ACHN (cell line): ENCODE results near the gene IGFBPL1.
A peak's percentile ranks its signal among the peaks of the same experiment; 100 is the strongest.

Experiments used
- DNase-seq: peaks from one replicate; pipeline ENCODE4 v3.0.0-alpha.2; 2015
- in situ Hi-C: cut with HindIII; loops from 2 replicates; pipeline ENCODE4 v1.10.0; 2017; ENCODE audit warnings: low sequenced_read_pairs, low pct_ligation_motif_present, low pct_unique_long_range_greater_than_20kb

The IGFBPL1 gene

DNA sequence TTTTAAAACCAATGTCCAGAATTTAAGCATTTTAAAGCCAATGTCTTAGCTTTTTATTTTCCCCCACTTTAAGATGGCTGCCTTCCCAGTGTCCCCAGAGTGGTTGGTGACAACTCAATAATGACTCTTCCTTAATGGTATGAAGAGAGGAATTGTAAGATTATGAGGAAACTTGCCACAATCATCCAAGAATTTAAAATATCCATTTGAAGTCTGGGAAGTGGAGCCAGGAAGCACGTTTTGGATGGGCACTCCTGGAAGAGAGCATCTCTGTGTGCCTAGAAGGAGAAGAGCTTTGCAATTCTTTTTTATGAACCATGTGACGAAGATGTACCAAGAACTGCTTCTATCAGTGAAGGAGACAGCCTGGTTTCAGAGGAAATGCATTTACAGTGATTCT, 11.3 kb upstream of the IGFBPL1 start:
- no peak for DNase-seq
- in situ Hi-C loops = no loop called here

DNA sequence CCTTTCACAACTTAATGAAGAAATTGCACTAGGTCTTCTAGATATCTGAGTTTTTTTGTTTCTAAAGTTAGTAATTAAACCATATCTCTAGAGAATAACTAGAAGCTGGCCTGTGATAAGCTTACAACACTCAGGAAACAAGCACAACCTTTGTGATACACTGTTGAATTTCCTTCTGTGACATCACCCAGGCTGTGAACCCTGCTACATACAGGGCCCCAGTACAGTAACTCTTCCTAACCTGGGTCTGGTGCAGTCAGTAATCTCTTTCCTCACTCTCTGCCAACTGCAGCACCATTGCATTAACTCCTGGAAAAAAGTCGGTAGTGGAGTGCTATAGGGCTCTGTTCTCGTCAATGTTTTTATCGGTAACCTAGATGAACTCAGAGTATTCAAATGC, 10.6 kb upstream of the IGFBPL1 start:
- in situ Hi-C loops = no loop called here
- no peak for DNase-seq

DNA sequence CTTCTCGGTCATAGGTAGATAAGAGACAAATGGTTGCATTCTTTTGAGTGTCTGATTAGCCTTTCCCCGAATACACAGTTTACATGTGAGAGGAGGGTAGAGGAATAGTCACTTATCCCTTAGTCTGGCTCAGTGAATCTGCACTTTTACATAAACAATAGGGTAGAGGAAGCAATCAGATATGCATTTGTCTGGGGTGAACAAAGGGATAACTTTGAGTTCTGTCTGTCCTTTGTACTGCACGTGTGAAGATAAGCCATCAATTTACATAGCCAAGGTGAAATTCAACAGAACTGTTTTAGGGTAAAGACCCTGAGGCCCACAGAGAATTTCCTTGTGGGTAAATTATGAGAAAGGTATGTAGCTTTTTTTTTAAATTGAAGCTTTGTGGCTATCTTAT, 10.1 kb upstream of the IGFBPL1 start:
- in situ Hi-C loops = no loop called here
- no peak for DNase-seq

DNA sequence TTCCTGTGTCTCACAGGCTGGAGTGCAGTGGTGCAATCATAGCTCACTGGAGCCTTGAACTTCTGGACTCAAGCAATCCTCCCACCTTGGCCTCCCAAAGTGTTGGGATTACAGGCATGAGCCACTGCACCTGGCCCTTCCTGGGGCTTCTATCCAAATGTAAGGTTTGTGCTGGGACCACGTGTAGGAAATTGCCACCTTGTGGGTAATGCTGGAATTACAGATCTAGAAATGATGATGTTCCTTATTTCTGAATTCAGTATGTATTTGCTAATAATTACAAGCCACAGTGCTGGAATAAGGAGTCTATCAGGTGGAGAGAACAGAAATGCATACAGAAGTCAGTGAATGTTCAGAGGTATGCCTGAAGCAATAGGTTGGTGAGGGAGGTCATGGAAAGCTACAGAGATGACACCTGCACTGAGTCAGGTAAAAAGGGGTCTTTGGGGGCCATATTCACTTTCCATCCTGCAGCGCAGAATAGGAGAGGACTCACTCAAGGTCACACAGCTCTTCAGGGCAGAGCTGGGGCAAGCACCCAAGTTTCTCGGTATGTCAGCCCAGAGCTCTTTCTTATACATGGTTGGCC, 8.8 kb upstream of the IGFBPL1 start:
- peak; percentile 34 for DNase-seq
- in situ Hi-C loops = no loop called here

DNA sequence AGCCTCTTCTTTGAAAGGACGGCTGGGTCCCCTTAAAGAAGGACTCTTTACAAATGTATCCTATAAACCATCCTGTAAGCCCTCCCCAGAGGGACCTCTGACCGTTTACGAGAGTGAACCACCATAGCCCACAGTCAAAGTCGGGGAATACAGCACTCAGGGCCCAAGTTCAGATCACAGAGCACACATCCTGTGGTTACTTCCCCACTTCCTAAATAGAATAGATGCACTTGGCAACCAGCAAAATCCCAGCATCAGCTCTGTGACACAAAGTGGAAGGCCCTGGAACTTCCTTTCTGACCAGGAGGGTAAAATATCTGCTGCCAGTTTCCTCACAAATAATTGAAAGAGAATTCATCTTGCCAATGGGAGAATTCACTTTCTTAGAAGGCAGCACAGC, 6.9 kb upstream of the IGFBPL1 start:
- no peak for DNase-seq
- in situ Hi-C loops = no loop called here

DNA sequence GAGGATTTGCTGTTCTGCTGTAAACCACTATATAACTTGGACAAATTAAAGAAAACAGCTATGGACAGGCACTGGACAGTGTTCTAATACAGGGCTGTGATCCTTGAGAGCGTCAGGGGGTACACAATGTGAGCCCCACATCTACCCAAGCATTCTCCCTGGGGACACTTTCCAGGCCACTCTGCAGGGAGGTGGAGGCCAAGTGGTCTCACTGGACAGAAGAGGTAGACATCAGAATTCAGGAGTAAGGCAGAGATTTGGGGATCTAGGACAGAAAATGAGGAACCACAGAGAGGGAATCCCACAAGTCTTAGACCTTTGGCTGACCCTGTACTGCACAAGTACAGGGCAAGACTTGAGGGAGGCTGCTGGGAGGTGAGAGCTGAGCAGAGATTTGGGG, 3.8 kb upstream of the IGFBPL1 start:
- DNase-seq = no peak
- in situ Hi-C loops = no loop called here

DNA sequence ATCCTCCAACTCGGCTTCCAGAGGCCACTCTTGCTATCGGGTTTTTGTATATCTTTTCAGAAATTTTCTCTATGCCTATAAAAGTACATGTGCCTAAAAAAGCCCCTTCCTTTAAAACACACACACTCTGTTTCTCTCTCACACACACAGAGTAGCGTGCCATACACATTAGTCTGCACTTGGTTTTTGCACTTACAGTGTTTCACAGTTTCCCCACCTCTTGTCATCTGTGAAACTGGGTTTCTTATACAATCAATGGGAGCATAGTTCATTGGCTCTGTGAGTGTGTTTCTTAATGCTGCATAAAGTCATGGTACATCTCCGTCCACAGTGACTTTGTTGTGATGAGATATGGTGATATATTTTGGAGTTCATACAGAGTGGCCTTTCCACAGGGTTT, 664 bp upstream of the IGFBPL1 start:
- in situ Hi-C loops = no loop called here
- DNase-seq = no peak

DNA sequence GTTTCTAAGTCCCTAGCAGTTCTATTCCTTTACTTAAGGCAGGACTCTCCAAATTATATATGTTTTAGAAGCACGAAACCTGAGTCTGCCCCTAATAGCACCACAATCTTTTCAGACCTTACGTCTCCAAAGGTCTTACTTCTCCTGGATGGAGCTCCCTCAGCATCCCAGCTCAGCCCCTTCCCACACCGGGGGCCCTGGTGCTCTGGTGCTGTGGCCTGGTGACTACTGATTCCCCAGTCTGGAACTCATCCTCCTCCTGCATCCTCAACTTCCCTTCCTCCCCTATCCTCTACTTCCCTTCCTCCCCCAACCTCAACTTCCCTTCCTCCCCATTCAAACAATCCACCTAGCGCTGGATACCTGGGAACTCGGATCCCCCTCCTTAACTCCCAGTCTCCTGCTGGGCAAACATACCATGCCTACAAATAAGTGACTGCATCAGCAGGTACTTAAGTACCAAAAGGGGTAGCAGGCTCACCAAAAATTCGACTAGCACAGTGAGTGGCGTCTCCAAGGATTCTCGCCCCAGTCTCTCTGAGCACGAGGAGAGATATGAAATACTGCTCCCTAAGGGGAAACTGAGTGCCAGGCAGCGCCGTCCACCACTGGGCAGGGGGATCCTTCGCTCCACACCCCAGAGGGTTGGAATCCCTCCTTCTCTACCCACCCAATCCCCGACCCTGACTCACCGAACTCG, 831 bp downstream of the IGFBPL1 start:
- in situ Hi-C loops = no loop called here
- no peak for DNase-seq

DNA sequence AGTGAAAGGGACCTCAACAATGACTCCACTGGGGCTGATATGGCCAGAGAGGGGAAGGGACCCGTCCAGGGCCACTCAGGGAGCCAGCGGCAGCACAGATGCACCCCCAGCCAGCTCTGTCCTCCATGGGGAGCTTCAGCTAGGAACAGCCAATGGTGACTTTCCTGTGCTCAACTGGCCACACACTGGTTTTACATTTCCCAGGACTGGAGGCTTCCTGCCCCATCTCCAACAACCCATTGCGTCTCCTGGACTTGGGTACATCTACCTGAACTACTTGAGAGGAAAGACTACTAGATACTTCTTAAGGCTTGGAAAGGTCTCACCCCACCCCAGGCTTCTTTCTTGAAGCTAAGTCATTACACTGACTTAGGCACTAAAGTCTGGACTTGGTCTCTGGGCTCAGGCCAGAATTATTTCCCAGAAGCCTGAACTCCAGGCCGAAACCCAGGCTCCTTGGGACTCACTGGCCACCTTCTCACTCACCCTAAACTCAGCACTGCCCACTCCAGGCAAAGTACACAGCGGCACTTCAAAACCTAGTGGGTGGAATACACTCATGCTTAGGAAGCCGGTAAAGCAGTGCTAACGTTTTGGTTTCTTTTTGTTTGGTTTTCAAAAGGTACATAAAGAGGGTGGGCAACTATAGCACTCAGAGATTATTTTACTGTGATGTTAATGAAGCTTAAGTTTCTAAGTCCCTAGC, 1.5 kb downstream of the IGFBPL1 start:
- no peak for DNase-seq
- in situ Hi-C loops = no loop called here

DNA sequence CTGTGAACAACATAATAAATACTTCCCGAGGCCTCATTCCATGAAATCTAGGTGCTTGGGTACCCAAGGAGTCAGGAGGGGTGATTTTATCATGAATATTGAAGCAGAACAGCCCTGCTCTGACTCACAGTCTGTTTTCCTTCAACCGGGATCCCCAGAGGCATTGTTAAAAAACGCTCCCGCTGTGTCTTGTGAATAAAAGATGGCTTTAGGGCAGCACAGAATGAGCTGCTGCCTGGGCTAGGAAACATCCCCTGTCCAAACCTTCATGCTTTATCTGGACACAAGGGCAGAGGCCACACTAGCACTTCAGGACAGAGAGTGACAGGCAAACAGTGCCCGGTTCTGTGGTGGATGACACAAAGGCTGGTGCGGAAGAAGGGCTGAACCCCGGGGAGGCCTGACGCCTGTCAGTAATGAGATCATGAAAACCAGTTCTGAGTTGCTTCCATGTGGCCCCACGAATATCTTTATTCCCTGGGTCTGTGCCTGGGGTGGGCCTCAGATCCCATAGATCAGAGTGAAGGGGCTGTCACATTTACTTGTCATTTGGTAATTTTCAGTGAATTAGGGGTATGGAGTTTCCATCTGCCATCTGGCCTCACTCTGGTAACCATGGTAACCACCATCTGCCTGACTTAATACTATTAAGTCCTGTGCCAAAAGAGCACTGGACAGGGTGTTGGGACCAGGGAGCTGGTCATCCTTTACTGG, 2.6 kb downstream of the IGFBPL1 start:
- in situ Hi-C loops = no loop called here
- DNase-seq = no peak

DNA sequence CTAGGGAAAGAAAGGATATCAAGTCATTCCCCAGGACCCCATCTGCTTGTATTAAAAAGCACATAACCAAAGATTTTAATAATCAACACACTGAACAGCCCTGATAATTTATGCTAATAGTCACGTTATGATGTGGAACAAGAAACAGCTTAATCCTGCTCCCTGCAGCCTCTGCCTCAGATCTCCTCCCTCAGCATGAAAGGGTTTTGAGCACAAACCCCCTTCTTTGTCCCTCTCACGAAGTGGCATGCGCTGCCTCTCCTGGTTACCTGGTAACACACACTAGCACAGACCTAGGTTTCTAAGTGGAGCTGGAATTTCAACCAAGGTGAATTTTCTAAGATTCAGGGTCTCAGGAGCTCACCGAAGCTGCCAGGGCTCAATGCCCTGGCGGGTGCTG, 5.1 kb downstream of the IGFBPL1 start:
- DNase-seq = no peak
- in situ Hi-C loops = no loop called here

DNA sequence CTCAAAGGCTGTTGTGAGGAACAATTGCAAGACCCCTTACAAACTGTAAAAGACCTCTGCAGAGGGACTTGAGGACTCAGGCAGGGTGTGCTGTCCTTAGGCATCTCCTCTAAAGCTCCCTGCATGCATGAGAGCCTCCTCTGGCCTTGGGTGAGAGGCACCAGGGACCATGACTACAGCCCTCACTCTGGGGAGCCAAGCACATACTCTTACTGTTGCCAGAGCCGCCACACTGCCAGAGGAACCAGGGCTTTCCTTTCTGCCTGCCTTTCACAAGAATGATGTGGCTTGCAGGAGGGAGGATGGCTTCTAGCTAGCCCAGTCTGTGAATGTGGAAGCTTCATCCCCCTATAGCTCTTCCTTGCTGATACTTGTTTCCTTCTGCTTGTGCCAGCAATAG, 5.9 kb downstream of the IGFBPL1 start:
- in situ Hi-C loops = no loop called here
- DNase-seq = no peak

DNA sequence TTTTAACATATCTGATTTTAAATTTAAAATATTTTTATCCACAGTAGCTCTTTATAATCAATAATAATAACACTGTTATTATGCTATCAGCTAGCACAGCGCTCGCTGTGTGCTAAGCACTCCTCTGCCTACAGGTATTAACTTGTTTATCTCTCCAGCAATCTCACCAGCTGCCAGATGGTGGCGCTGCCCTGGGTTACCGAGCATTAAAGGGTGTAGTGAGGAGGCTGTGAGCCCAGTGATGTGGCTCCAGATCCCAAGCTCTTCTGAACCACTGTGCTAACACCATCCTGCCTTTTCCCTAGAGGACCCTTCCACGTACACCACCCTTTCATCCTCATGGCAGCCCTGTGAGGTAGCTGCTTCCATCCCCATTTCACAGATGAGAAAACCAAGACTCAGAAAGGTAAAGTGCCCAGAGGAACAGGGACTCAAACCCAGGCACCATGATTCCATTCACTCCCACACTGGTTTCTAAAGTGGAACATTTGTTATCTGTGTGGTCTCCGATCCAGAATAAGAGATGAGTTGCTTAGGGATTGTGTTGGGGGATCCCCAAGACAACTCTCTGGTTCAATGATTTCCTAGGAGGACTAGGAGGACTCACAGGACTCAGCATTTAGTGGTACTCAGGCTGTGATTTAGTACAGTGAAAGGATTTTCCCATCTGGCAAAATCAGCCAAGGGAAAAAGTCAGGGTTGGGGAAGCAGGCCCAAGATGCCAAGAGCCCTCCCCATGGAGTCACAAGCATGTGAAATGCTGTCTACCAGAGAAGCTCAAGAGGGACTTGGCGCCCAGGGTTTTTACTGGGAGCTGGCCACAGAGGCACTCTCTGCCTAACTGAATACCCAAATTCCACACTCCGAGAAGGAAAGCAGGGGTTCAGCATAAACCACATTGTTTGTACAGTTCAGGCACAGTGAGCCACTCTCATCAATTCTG, 7.0 kb downstream of the IGFBPL1 start:
- in situ Hi-C loops = no loop called here
- DNase-seq = peak; percentile 44

DNA sequence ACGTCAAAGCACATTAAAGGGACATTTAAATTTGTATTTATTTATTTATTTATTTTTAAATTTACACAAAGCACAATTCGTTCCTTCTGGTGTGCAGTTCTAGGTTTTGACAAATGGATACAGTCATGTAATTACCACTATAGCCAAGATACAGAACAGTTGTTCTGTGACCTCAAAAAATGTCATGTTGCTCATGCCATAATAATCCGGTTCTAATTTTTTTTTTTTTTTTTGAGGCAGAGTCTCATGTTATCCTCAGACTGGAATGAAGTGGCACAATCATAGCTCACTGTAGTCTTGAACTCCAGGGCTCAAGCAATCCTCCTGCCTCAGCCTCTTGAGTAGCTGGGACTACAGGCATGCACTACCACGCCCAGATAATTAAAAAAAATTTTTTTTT, 7.8 kb downstream of the IGFBPL1 start:
- no peak for DNase-seq
- in situ Hi-C loops = no loop called here

DNA sequence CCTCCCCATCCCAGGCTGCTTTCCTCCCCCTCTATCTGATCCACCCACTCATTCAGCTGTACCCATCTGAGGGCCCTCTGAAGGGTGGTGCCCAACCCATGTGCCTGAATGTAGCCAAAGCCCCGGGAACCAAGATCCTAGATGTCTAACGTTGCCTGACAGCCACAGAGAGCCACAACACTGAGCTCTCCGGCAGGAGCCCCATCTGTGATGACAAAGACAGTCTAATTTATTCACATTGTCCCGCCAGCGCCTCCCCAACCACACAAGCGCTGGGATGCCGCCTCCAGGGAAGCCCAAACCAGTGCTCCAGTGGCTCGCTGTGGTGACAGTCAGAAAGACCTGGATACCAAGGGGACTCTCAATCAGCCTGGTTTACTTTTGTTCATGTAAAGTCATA, 8.4 kb downstream of the IGFBPL1 start:
- in situ Hi-C loops = no loop called here
- no peak for DNase-seq

DNA sequence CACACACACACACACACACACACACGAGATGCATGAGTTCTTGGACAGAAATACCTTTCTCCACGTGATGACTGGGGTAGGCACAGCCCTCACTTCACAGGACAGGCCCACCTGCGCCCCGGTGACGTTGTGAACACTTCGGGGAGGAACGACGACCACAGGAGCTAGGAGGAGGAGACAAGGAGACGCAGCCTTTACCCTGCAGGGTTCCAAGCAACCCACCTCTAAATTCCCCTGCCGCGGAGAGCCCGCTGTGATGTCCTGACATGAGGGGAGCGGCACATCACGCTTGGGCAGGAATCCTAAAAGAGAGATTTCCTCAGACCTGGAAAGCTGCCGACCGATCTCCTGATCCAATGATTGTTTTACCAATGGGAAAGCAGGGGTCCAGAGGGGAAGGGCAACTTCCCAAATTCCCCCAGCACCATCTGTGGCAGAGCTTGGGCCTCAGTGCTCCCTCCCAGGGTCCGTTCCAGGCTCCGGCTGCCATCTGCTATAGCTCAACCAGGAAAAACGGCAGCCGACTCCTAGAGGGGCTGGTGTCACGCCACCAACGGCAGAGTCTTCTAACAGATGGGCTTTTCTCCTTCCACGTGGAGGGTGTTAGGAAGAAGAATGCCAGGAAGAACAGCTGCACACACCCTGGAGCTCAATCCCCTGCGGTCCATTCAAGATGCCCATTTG, 10.1 kb downstream of the IGFBPL1 start:
- in situ Hi-C loops = no loop called here
- DNase-seq = no peak

DNA sequence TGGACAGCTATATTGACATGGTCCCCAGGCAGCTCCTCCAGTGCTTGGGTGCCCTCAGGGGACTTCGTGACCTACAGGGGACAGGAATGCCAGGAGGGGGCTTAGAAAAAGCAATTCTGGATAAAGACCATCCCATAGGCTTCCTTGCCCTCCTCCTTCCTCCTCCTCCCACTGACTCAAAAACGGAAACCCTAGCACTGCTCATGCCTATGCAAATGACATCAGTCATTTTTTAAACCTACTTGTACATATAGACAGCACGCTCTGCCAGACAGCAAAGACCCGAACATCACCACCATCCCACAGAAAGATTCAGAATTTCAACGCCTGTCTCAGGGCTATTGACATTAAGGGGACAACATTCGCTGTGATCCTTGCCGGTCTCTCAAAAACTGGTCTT, 11.0 kb downstream of the IGFBPL1 start:
- in situ Hi-C loops = no loop called here
- DNase-seq = no peak

DNA sequence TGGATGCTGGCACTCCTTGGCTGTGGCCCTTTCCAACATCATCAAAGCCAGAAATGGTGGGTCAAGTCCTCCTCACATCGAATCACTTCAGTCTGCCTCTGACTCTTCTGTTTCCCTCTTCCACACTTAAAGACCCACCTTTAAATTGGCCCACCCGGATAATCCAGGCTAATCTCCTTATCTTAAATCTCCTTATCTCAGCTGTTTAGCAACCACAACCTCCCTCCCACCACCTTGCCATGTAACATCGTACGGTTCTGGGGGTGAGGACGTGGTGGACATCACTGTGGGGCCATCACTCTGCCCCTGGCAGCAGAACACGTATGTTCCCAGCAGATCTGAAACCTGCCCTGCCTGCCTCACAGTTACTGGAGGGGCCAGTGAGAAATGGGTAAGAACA, 11.5 kb downstream of the IGFBPL1 start:
- DNase-seq = no peak
- in situ Hi-C loops = no loop called here
